GM19351 (cell line): ENCODE measurements around the gene BET1L.
"Not testable (repeated sequence)": the region's sequence is repeated elsewhere in the genome, so short reads cannot be mapped to it uniquely, and the experiment has no call there.

ENCODE experiments used
- ATAC-seq: cut with Tn5 transposase; IDR thresholded peaks from one replicate; pipeline ENCODE4 v1.9.1; 2021; ENCODE audit warnings: mild to moderate bottlenecking, moderate library complexity; ENCODE audit not compliant: unreplicated experiment

Gene BET1L, protein sequence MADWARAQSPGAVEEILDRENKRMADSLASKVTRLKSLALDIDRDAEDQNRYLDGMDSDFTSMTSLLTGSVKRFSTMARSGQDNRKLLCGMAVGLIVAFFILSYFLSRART

GRCh38 chr11:207208-207862, at the start of gene BET1L, which contains the start of gene RIC8A:
Gene BET1L (minus strand): TSS chr11:207399. CDS start chr11:207321, 78 bp downstream.
Gene RIC8A (plus strand): TSS chr11:207708. CDS start chr11:208855, 1,147 bp downstream.
- ATAC-seq = peak; percentile 71

- no peak for ATAC-seq
Measured at GRCh38 chr11:255816-256215, 48.6 kb upstream of the BET1L start.

GRCh38 chr11:255176-255575, 48.0 kb upstream of the BET1L start:
- no peak for ATAC-seq

DNA sequence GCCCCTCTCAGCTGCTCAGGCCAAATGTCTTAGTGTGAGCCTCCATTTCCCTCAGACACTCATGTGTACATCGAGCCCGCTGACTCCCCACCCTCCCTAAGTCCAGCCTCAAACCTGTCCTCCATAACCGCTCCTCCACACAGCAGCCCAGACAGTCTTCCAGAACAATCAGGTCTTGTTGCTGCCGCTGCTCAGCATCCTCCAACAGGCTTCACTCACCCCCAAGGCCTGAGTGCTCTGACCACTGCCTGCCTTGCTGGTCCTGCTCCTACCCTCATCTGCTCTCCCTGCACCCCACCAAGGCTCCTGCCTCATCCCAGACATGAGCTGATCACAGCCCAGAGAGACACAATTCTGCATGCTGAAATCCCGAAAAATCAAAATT, 46.7 kb upstream of the BET1L start:
- ATAC-seq = no peak

DNA sequence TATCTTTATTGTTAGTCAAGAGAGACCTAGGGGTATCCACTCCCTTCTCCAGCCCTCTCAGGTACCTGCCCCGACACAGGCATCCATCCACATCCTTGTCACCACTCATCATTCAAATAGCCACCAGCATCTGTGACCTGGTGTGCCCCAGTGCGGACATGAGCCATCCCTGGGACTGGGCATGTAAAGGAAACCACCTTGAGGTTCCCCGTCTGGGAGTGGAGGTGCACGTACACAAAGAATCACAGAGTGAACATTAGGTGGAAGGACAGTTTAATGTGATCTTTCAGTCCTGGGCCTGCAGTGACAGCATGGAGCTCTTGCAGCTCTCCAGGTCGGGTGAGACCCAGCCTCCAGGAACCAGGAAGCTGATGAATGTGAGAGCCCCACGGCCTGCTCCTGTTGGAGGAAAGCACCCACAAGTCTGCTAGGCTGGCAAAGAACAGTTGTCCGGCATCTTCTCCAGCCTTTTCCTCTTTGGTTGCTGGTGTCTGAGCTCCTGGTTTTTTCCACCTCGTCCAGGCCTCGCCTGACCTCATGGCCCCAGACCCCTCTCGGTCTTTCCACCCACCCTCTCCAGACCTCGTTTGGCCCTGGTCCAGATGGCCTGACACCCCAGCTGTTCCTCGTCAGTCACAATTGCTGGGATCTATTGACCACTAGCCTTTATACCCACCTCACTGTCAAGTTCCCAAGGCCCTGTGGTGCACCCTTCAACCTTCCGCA, 46.1 kb upstream of the BET1L start:
- ATAC-seq = no peak

DNA sequence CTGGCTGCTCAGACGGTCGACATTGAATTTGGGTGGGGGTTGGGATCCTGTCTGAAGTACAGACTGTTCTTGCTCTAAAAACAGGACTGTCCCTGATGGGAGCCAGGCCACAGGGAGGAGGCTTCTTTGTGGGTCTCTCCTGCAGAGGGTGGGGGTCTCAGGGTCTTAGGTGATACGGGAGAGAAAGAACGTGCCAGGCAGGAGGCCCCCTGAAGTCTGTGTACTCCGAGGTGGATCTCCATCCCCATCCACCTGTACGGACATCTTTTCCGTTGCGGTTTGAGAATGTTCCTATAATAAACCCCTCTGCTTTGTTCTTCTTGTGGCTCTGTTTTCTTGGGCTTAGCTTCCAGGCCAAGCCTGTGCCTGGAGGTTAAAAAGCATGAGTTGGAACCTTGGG, 45.5 kb upstream of the BET1L start:
- no peak for ATAC-seq

DNA sequence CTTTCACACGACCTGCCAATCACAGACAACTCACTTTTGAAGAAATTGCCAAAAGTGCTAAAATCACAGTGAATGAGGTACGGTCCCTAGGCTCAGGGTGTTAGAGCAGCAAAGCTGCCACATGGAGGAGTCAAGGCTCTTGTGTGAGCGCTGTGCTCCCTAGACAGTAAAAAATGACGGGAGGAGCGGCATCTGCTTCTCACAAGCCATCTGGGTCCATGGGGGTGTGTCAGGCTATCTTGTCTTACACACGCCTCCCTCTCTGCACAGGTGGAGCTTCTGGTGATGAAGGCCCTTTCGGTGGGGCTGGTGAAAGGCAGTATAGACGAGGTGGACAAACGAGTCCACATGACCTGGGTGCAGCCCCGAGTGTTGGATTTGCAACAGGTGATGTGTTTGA, 44.4 kb upstream of the BET1L start:
- no peak for ATAC-seq

- no peak for ATAC-seq
Measured at GRCh38 chr11:250740-251299, 43.6 kb upstream of the BET1L start.

DNA sequence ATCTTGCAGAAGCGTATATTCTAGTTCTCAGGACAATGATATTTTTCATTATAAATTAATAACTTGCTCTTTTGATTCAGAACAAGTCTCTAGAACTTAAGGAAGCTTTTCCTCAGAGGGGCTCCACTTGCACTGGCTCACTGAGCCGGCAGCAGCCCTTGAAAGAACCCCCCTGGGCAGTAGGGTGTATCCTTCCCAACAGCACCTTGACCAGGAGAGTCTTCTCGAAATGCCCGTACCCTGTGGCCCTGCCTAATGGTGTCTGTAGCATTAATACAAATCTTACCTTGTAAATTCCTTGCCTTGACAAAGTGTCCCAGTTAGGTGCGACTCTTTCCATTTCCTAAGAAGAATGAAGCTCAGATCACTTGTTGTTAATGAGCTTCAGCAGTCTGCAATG, 43.1 kb upstream of the BET1L start:
- ATAC-seq = no peak

GRCh38 chr11:249062-249461, 41.9 kb upstream of the BET1L start:
- no peak for ATAC-seq

DNA sequence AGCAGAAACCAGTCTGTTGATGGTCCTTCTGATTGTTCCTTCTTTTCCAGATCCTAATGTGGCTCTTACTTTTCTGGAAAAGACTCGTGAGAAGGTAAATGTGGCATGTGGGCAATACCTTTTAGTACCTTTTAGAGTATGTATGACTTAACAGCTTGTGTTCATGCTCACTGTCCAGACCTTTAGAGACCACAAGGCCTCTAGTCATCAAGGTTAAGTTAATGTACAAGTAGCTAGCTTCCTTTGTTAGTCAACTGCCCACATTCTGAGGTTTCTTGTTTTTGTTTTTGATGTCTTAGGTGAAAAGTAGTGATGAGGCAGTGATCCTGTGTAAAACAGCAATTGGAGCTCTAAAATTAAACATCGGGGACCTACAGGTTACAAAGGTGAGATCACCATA, 37.2 kb upstream of the BET1L start:
- ATAC-seq = no peak

GRCh38 chr11:241634-242033, 34.4 kb upstream of the BET1L start:
- ATAC-seq = no peak

- ATAC-seq = no peak
Measured at GRCh38 chr11:240315-240714, 33.1 kb upstream of the BET1L start.

- not testable (repeated sequence) for ATAC-seq
Measured at GRCh38 chr11:238346-238745, 31.1 kb upstream of the BET1L start.

DNA sequence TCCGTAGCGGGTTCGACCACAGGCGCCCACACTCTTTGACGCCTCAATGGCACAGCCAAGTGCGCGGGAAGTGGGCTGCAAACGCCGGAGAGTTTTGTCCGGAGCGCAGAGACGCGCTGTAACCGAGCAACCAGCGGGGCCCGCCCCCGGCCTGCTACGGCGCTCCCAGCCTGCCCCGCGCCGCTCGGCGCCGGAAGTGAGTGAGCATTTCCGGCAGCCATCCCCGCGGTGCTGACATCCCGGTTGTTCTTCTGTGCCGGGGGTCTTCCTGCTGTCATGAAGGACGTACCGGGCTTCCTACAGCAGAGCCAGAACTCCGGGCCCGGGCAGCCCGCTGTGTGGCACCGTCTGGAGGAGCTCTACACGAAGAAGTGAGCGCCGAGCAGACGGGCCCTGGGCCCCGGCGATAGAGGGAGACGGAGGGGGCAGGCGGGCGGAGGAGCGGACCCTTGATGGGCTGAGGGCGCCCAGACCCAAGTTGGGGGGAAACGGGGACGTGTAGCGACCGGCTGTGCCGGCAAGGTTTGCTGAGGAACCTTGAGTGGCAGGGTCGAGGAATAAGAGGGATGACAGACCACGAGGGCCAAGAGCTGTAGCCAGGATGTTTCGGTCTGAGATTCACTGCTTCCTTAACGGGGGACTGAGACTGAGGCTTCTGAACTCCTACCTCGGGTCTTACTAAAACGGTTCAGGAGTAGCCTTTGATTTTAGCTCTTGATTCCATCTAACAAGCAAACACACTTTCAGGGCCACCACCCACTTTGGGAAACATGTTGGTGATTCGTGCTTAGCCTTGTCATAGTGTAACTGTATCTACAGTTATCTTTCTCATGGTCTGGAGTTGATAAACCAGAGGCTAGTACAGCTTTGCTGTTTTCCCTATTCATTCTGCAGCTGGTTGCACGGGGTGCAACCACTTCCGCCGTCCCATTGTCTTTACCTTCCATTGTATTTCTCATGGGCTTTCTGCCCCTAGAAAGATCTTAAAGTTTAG, 29.9 kb upstream of the BET1L start, which contains the start of gene PSMD13:
Gene PSMD13, plus strand, starts transcription at position 203 of the 994 bp plus-strand sequence. Its CDS starts 74 bp downstream, at position 277.
- peak; percentile 85 for ATAC-seq

GRCh38 chr11:235997-236773, 29.0 kb upstream of the BET1L start, which contains the start of gene SIRT3:
Gene SIRT3 (minus strand): TSS chr11:236342. CDS start chr11:236328, 14 bp downstream.
- peak; percentile 78 for ATAC-seq

DNA sequence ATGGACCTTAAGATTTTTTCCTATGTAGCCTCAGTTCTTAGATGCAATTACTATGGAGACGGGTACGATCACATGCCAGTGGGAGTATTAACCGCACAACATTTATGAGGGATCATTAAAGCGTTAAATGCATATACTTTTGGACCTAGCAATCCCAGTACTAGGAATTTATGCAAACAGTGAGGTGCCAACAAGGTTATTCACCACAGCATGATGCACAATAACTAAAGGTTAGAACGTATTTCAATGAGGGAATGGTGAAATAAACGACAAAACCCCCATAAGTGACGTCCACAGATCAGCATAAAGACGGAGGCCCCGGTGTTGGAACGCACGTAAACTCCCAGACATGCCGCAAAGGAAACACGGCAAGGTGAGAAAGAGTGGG, 28.4 kb upstream of the BET1L start:
- peak; percentile 17 for ATAC-seq

- no peak for ATAC-seq
Measured at GRCh38 chr11:235180-235579, 28.0 kb upstream of the BET1L start.

DNA sequence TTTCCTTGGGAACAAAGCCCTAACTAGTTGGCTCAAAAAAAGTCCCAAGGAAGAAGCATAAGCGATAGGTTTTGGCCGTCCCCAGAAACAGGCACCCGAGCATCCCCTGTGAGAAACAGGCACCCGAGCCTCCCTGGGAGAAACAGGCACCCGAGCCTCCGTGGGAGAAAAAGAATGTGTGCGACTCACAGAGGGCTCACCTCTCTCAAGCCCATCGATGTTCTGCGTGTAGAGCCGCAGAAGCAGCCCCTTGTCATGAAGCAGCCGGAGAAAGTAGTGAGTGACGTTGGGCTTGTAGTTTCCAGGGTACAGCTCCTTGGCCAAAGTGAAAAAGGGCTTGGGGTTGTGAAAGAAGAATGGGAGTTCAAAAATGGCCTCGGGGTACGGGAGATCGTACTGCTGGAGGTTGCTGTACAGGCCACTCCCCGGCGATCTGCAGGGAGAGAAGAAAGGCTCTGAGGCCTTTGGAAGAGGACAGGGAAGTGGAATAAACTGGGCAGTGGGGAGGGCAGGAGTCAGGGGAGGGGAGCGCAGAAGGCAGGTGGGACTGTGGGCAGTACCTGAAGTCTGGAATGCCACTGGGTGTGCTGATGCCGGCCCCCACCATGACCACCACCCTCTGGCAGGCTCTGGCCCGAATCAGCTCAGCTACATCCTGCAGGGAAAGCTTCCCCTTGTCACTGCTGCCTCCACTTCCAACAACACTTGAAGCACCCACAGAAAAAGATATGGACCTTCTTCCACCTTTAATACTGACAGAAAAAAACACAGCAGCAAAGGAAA, 25.8 kb upstream of the BET1L start:
- ATAC-seq = no peak
